Heart right ventricle (tissue), 16 donors: Measurements from ENCODE around the gene SMOC1. TPM values are rescaled to one million over a fixed set of nuclear protein-coding genes. Genes with fewer than 3 reads are reported as not detected.

Experiments used
- ATAC-seq, 8 donors: fragments of 200-7000 bp; cut with Tn5 transposase; one replicate each; pipeline ENCODE4 v1.9.1; 2020; ENCODE audit warnings: mild to moderate bottlenecking in 8 of 8, moderate library complexity in 8 of 8, moderate number of reproducible peaks in 1 of 8
- DNase-seq, 2 donors: peaks; one replicate each; pipeline ENCODE4 v3.0.0-alpha.2; 2020
- H3K27ac ChIP-seq, 10 donors: fragments of 200-600 bp; sonication (generic) in 2 of 10; one replicate each; pipeline versions ENCODE4 v1.5.0 to v1.8.0; 2020 to 2022; ENCODE audit warnings: mild to moderate bottlenecking in 3 of 10
- H3K27me3 ChIP-seq, 7 donors: fragments of 200-600 bp; one replicate each; pipeline ENCODE4 v1.8.0; 2021 to 2022; ENCODE audit warnings: mild to moderate bottlenecking in 2 of 7
- H3K36me3 ChIP-seq, 9 donors: fragments of 200-600 bp; sonication (generic) in 1 of 9; one replicate each; pipeline versions ENCODE4 v1.5.0 to v1.8.0; 2020 to 2022; ENCODE audit warnings: mild to moderate bottlenecking in 2 of 9
- H3K4me1 ChIP-seq, 9 donors: fragments of 200-600 bp; sonication (generic) in 1 of 9; one replicate each; pipeline versions ENCODE4 v1.5.0 to v1.8.0; 2020 to 2022; ENCODE audit warnings: mild to moderate bottlenecking in 4 of 9
- H3K4me3 ChIP-seq, 10 donors: fragments of 200-600 bp; sonication (generic) in 2 of 10; one replicate each; pipeline versions ENCODE4 v1.5.0 to v1.8.0; 2020 to 2022; ENCODE audit warnings: mild to moderate bottlenecking in 7 of 10, moderate library complexity in 2 of 10
- H3K9me3 ChIP-seq, 11 donors: fragments of 200-600 bp in 10 of 11; sonication (generic) in 2 of 11; one replicate each; pipeline versions ENCODE4 v1.5.0 to v1.8.0; 2013 to 2022; ENCODE audit warnings: mild to moderate bottlenecking in 2 of 11, control low read depth in 1 of 11, moderate library complexity in 1 of 11
- WGBS, 2 donors: extraction: QIAGEN DNeasy Blood & Tissue Kit; methylation state at CpG; one replicate each; pipeline ENCODE4 v1.1.7; 2013; ENCODE audit warnings: inconsistent platforms in 1 of 2; 5-methylcytosine and 5-hydroxymethylcytosine counted together
- intact Hi-C, 10 donors: fragments of 100-400 bp; cut with DNase I; formaldehyde crosslinking; loops; one replicate each; pipeline versions ENCODE4 v1.11.1 to v1.14.2; 2022
- polyA plus RNA-seq, 2 donors: library from polyadenylated mRNA; stranded (reverse); fragments of 200-250 nt; gene quantifications; one replicate each; pipeline ENCODE4 v1.2.3, GENCODE V29; 2013
- total RNA-seq, 10 donors: library from RNA; stranded (reverse); fragmentation: NEBNext Ultra II Directional in 3 of 10; extraction: Animal tissue kit (Norgen Biotek cat#: 25700) in 3 of 10; gene quantifications; one replicate each; pipeline versions ENCODE4 v1.2.1 to v1.2.4, GENCODE V29; 2021 to 2023
- TF ChIP-seq, protein P1 (sequence below), 9 donors: fragments of 200-600 bp; sonication (generic) in 2 of 9; IDR thresholded peaks; one replicate each; pipeline versions ENCODE4 v1.5.0 to v1.8.0; 2021 to 2022; ENCODE audit warnings: antibody characterized with exemption in 9 of 9, mild to moderate bottlenecking in 5 of 9, moderate library complexity in 1 of 9
- donor health status: Arrhythmogenic right ventricular cardiomyopathy.
- donor health status: ischemic (EF 13 %, LVEDD 7.1; RV severe dilation, severe dysfunction).
- donor health status: healthy with polysubstance abuse.
- donor health status: DM: no; HTN: yes; CAD: no.
- donor health status: DM: no; HTN: no; CAD: no.
- donor health status: ischemic (EF 25% LVEDD 6.9; RV normal size, moderate dysfunction).
- donor health status: ischemic (EF 25% LVEDD 5.7; RV mildly dilated, moderate dysfunction).
- donor health status: healthy.
- donor health status: DM: yes; HTN: yes; CAD: no.
- donor health status: Ischemic cardiomyopathy.
- donor health status: ischemic (EF 35%, LVEDD 5.7; RV mildly dilated, moderate dysfunction).
- donor health status: nonischemic (EF 11% LVEDD 7.7; RV severe dilation, severe dysfunction).
- donor health status: DM: yes; HTN: yes; CAD: no.
- donor health status: PGD.
- donor health status: ischemic (EF 29% LVEDD 5.4; RV normal size, mild dysfunction).
- donor health status: nonischemic (EF 23%, LVEDD 6.1; RV moderate dilation, normal function).

SMOC1 gene
- total and polyA plus RNA-seq, 12 donors: 0.15 to 6.8 (median 1.3) TPM

DNA sequence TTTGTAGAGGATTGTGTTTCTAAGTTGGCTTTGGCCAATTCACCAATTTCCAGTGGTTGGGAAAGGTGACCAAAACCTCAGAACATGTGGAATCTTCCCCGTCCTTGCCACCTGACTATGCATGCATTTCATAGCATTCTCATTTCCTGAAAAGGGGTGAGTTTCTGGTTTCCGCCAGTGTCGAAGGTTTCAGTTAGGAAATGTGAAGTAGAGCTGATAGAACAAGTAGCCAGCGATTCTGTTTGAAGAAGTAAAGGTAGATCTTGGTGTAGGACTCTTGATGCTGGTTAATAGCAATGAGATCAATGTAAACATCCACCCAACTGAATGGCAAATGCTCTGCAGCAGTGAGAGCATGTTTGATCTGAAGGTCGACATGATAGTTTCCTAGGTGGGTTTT is 15.9 kb downstream of the SMOC1 start:
- intact Hi-C loops: no loop called here

GRCh38 chr14:69896080-69896479 is 16.9 kb downstream of the SMOC1 start:
- Histone ChIP-seq H3K36me3 (no peaks in the 10 kb centered on the region), H3K27me3 (peaks cover 0 to 19% (median 8%) of the 10 kb centered on the region in 7 donors), H3K4me3 (no peak overlapping the region), H3K9me3 (peaks cover 0 to 28% (median 18%) of the 10 kb centered on the region in 11 donors), H3K27ac (no peak overlapping the region), H3K4me1 (no peaks in the 10 kb centered on the region)
- ATAC-seq (no peak), DNase-seq (no peak)
- intact Hi-C loops: no loop called here
- WGBS, 2 donors: 90 to 97% methylated on average over 2 of the region's 2 CpGs
- TF ChIP-seq, protein P1, sequence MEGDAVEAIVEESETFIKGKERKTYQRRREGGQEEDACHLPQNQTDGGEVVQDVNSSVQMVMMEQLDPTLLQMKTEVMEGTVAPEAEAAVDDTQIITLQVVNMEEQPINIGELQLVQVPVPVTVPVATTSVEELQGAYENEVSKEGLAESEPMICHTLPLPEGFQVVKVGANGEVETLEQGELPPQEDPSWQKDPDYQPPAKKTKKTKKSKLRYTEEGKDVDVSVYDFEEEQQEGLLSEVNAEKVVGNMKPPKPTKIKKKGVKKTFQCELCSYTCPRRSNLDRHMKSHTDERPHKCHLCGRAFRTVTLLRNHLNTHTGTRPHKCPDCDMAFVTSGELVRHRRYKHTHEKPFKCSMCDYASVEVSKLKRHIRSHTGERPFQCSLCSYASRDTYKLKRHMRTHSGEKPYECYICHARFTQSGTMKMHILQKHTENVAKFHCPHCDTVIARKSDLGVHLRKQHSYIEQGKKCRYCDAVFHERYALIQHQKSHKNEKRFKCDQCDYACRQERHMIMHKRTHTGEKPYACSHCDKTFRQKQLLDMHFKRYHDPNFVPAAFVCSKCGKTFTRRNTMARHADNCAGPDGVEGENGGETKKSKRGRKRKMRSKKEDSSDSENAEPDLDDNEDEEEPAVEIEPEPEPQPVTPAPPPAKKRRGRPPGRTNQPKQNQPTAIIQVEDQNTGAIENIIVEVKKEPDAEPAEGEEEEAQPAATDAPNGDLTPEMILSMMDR (IDR thresholded peaks at IDR 0.05): no peak

More for the DNA sequence above, 15.9 kb downstream of the SMOC1 start:
- H3K4me1 ChIP-seq: no peaks in the 10 kb centered on the region
- TF ChIP-seq, protein P1 (IDR thresholded peaks at IDR 0.05): no peak
- peaks cover 0 to 19% (median 8%) of the 10 kb centered on the region in 7 donors for H3K27me3 ChIP-seq
- H3K4me3 ChIP-seq: no peak overlapping the region
- H3K27ac ChIP-seq: no peak overlapping the region
- no peaks in the 10 kb centered on the region for H3K36me3 ChIP-seq
- peaks cover 0 to 28% (median 18%) of the 10 kb centered on the region in 11 donors for H3K9me3 ChIP-seq
- ATAC-seq: no peak
- WGBS, 2 donors: 78 to 82% methylated on average over 5 of the region's 5 CpGs
- no peak for DNase-seq

GRCh38 chr14:69896972-69897371 is 17.8 kb downstream of the SMOC1 start:
- ATAC-seq (no peak), DNase-seq (no peak)
- H3K9me3 ChIP-seq: peaks cover 0 to 28% (median 18%) of the 10 kb centered on the region in 11 donors
- H3K4me3 ChIP-seq: no peak overlapping the region
- H3K4me1 ChIP-seq: no peaks in the 10 kb centered on the region
- no peak overlapping the region for H3K27ac ChIP-seq
- WGBS, 2 donors: 88% methylated on average over 2 of the region's 2 CpGs
- TF ChIP-seq, protein P1 (IDR thresholded peaks at IDR 0.05): no peak
- intact Hi-C loops: no loop called here
- no peaks in the 10 kb centered on the region for H3K36me3 ChIP-seq
- H3K27me3 ChIP-seq: peaks cover 0 to 11% (median 4%) of the 10 kb centered on the region in 7 donors

- intact Hi-C loops: no loop called here
- no peak for DNase-seq
- TF ChIP-seq, protein P1 (IDR thresholded peaks at IDR 0.05): no peak
These were observed 21.4 kb downstream of the SMOC1 start for GRCh38 chr14:69900603-69901002.

More at GRCh38 chr14:69900603-69901002, 21.4 kb downstream of the SMOC1 start:
- peaks cover 0 to 12% (median 6%) of the 10 kb centered on the region in 7 donors for H3K27me3 ChIP-seq
- H3K36me3 ChIP-seq: no peaks in the 10 kb centered on the region
- no peak overlapping the region for H3K4me3 ChIP-seq
- H3K9me3 ChIP-seq: peaks cover 0 to 28% (median 18%) of the 10 kb centered on the region in 11 donors
- 63 to 67% methylated on average over 1 of the region's 1 CpG for WGBS, 2 donors
- no peaks in the 10 kb centered on the region for H3K4me1 ChIP-seq
- no peak overlapping the region for H3K27ac ChIP-seq
- ATAC-seq: no peak
